Measurements from ENCODE around the gene CACHD1. TPM values are rescaled to one million over a fixed set of nuclear protein-coding genes. Genes with fewer than 3 reads are reported as not detected.

The CACHD1 gene
- polyA plus RNA-seq, 1 of the 3 experiments (the other 2 are of a cell fraction): 2.2 TPM

DNA sequence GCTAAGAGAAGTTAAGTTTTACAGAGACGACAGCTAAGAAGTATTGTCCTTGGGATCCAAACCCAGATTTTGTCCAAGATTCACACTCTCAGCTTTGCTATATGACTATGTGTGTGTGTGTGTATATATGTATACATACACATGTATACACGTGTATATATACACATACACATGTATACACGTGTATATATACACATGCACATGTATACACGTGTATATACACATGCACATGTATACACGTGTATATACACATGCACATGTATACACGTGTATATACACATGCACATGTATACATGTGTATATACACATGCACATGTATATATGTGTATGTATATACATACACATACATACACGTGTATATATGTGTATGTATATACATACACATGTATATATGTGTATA lies 3.9 kb upstream of the CACHD1 start:
- Histone ChIP-seq H3K9me3 (no peaks in the 10 kb centered on the region), H3K27me3 (ENCODE audit: insufficient read depth) (no peaks in the 10 kb centered on the region), H3K4me3 (ENCODE audit: low read depth in 2 of 2, low read length in 1 of 2) (no peak overlapping the region), H3K9me2 (no peaks in the 10 kb centered on the region), H3K4me2 (no peak overlapping the region), H3K4me1 (ENCODE audit: control insufficient read depth in 1 of 2, insufficient read depth in 2 of 2, low read depth in 1 of 2, low read length in 1 of 2) (peaks cover 0 to 5% of the 10 kb centered on the region in 2 experiments; a peak in 1 of 4 replicates), H2AFZ (ENCODE audit: low read depth) (no peak overlapping the region), H4K20me1 (ENCODE audit: insufficient read depth) (no peaks in the 10 kb centered on the region), H3K27ac (ENCODE audit: low read depth in 2 of 2, low read length in 1 of 2) (no peak overlapping the region), H3K79me2 (ENCODE audit: insufficient read depth) (no peaks in the 10 kb centered on the region), H3K36me3 (replicated peaks in 1 of 2; ENCODE audit: control insufficient read depth in 1 of 2, insufficient read depth in 2 of 2, low read length in 1 of 2) (no peaks in the 10 kb centered on the region), H3F3A (replicated peaks; ENCODE audit: insufficient read depth) (no peaks in the 10 kb centered on the region), H3K9ac (no peak overlapping the region)
- no peak for DNase-seq
- ChIA-PET POLR2A (no interaction called here), CTCF (no interaction called here)
- TF ChIP-seq, protein P1, sequence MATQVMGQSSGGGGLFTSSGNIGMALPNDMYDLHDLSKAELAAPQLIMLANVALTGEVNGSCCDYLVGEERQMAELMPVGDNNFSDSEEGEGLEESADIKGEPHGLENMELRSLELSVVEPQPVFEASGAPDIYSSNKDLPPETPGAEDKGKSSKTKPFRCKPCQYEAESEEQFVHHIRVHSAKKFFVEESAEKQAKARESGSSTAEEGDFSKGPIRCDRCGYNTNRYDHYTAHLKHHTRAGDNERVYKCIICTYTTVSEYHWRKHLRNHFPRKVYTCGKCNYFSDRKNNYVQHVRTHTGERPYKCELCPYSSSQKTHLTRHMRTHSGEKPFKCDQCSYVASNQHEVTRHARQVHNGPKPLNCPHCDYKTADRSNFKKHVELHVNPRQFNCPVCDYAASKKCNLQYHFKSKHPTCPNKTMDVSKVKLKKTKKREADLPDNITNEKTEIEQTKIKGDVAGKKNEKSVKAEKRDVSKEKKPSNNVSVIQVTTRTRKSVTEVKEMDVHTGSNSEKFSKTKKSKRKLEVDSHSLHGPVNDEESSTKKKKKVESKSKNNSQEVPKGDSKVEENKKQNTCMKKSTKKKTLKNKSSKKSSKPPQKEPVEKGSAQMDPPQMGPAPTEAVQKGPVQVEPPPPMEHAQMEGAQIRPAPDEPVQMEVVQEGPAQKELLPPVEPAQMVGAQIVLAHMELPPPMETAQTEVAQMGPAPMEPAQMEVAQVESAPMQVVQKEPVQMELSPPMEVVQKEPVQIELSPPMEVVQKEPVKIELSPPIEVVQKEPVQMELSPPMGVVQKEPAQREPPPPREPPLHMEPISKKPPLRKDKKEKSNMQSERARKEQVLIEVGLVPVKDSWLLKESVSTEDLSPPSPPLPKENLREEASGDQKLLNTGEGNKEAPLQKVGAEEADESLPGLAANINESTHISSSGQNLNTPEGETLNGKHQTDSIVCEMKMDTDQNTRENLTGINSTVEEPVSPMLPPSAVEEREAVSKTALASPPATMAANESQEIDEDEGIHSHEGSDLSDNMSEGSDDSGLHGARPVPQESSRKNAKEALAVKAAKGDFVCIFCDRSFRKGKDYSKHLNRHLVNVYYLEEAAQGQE (IDR thresholded peaks at IDR 0.05; ENCODE audit: low read depth, low read length): no peak
- TF ChIP-seq TAF1 (IDR thresholded peaks at IDR 0.05; ENCODE audit: borderline replicate concordance, low read depth, low read length): no peak
- TF ChIP-seq NRF1 (IDR thresholded peaks at IDR 0.05; ENCODE audit: low read depth, low read length): no peak
- no peak for TF ChIP-seq MEF2A (IDR thresholded peaks at IDR 0.05; ENCODE audit: borderline replicate concordance, low read depth)
- no peak for TF ChIP-seq RXRA (IDR thresholded peaks at IDR 0.05; ENCODE audit: borderline replicate concordance, low read depth)
- no peak for TF ChIP-seq FOXJ3 (CRISPR knock-in tag; IDR thresholded peaks at IDR 0.05)
- TF ChIP-seq MXI1 (IDR thresholded peaks at IDR 0.05; ENCODE audit: low read depth, low read length): no peak
- TF ChIP-seq RCOR1 (IDR thresholded peaks at IDR 0.05; ENCODE audit: low read length): no peak
- TF ChIP-seq, protein P2, sequence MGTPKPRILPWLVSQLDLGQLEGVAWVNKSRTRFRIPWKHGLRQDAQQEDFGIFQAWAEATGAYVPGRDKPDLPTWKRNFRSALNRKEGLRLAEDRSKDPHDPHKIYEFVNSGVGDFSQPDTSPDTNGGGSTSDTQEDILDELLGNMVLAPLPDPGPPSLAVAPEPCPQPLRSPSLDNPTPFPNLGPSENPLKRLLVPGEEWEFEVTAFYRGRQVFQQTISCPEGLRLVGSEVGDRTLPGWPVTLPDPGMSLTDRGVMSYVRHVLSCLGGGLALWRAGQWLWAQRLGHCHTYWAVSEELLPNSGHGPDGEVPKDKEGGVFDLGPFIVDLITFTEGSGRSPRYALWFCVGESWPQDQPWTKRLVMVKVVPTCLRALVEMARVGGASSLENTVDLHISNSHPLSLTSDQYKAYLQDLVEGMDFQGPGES (IDR thresholded peaks at IDR 0.05; ENCODE audit: low read depth, low read length): no peak
- WGBS (ENCODE audit: low lambda C conversion rate): 58% methylated on average over 7 of the region's 7 CpGs

DNA sequence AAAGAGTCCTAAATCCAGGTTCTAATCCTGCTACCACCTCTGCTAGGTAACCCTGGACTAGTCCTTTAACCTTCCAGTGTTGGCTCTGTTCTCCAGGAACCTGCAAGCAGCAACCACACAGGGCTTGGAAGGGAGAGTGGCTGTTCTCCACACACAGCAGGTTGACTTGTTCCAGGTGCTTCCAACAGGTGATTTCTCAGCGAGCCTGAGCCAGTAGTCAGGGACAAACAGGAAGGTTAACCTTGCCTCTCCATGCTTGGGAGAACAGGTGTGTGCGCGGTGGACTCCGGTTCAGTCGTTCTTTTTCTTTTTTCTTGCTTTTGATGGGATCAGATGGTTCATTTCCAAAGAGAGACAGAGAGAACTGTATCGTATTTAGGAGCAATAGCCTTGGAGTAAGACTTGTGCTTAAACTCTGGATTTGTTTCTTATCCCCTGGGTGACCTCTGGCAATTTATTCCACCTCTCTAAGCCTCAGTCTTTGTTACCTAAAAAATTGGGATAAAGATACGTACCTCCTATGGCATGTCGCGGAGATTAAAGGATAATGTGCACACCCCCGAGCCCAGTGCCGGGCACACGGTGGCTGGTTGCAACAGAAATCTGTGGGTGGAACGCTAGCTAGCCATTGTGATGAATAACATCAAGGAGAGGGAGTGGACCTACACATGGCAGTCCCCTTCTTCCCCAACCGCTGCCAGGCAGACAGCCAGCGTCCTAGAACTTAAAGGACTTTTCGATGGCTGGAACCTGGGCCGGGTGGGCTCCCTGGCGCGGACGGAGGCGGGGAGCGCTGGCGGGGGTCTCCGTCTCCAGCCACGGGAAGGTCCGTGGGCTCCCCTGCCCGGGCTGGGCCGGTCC lies 583 bp upstream of the CACHD1 start:
- H3K4me2 ChIP-seq: peak overlapping the region; percentile 85
- no peaks in the 10 kb centered on the region for H3K36me3 ChIP-seq (replicated peaks in 1 of 2; ENCODE audit: control insufficient read depth in 1 of 2, insufficient read depth in 2 of 2, low read length in 1 of 2)
- DNase-seq: no peak
- no peaks in the 10 kb centered on the region for H3K27me3 ChIP-seq (ENCODE audit: insufficient read depth)
- H3K4me1 ChIP-seq (ENCODE audit: control insufficient read depth in 1 of 2, insufficient read depth in 2 of 2, low read depth in 1 of 2, low read length in 1 of 2): peaks cover 0 to 17% of the 10 kb centered on the region in 2 experiments
- H3F3A ChIP-seq (replicated peaks; ENCODE audit: insufficient read depth): no peaks in the 10 kb centered on the region
- peak overlapping the region; percentile 79 to 83 for H3K4me3 ChIP-seq (ENCODE audit: low read depth in 2 of 2, low read length in 1 of 2)
- H2AFZ ChIP-seq (ENCODE audit: low read depth): peak overlapping the region; percentile 100
- ChIA-PET CTCF (no interaction called here), POLR2A (no interaction called here)
- peak overlapping the region; percentile 75; the same call in 1 of the 2 replicates for H3K9ac ChIP-seq
- peaks cover 18% of the 10 kb centered on the region; the same call in 1 of the 2 replicates for H3K79me2 ChIP-seq (ENCODE audit: insufficient read depth)
- no peaks in the 10 kb centered on the region for H3K9me2 ChIP-seq
- H3K27ac ChIP-seq (ENCODE audit: low read depth in 2 of 2, low read length in 1 of 2): peak overlapping the region; percentile 67 to 87; a peak in 3 of 4 replicates
- 76% methylated on average over 13 of the region's 28 CpGs for WGBS (ENCODE audit: low lambda C conversion rate)
- TF ChIP-seq SMC3 (IDR thresholded peaks at IDR 0.05; ENCODE audit: low read depth, low read length) (no peak), FOXM1 (IDR thresholded peaks at IDR 0.05; ENCODE audit: low read depth) (no peak), EZH2phosphoT487 (IDR thresholded peaks at IDR 0.05; ENCODE audit: borderline replicate concordance, low read depth) (no peak), RXRA (IDR thresholded peaks at IDR 0.05; ENCODE audit: borderline replicate concordance, low read depth) (no peak), RFX5 (IDR thresholded peaks at IDR 0.05; ENCODE audit: low read length) (no peak), EP300 (IDR thresholded peaks at IDR 0.05; ENCODE audit: borderline replicate concordance in 1 of 2, low read depth in 1 of 2, low read length in 1 of 2) (no peak)
- TF ChIP-seq, protein P3, sequence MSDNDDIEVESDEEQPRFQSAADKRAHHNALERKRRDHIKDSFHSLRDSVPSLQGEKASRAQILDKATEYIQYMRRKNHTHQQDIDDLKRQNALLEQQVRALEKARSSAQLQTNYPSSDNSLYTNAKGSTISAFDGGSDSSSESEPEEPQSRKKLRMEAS (IDR thresholded peaks at IDR 0.05; ENCODE audit: low read depth): no peak
- no peaks in the 10 kb centered on the region for H3K9me3 ChIP-seq
- H4K20me1 ChIP-seq (ENCODE audit: insufficient read depth): no peaks in the 10 kb centered on the region
